H9 (cell line): ENCODE data around the gene SH3BP2. TPM values are rescaled to one million over a fixed set of nuclear protein-coding genes. Genes with fewer than 3 reads are reported as not detected.

ENCODE experiments used
- DNase-seq: peaks from one replicate; pipeline ENCODE4 v3.0.0-alpha.2; 2017
- H2AFZ ChIP-seq: one replicate; pipeline ENCODE4 v1.6.1; 2013; ENCODE audit warnings: mild to moderate bottlenecking, low read length, control low read depth, moderate library complexity
- H2AK5ac ChIP-seq: 2 replicates; pipeline ENCODE4 v1.6.1; 2013; ENCODE audit warnings: low read length, control low read depth, mixed read lengths; ENCODE audit not compliant: insufficient read length
- H2BK120ac ChIP-seq: one replicate; pipeline ENCODE4 v1.6.1; 2013; ENCODE audit warnings: low read depth, mild to moderate bottlenecking, low read length, control low read depth, inconsistent platforms; ENCODE audit not compliant: poor library complexity, severe bottlenecking
- H2BK12ac ChIP-seq: 2 replicates; pipeline ENCODE4 v1.6.1; 2013; ENCODE audit warnings: low read length, control low read depth, mixed read lengths, low read depth; ENCODE audit not compliant: insufficient read length
- H2BK15ac ChIP-seq: 2 replicates; pipeline ENCODE4 v1.6.1; 2013; ENCODE audit warnings: low read depth, low read length, control low read depth
- H2BK20ac ChIP-seq: one replicate; pipeline ENCODE4 v1.6.1; 2013; ENCODE audit warnings: low read depth, mild to moderate bottlenecking, low read length, control low read depth, inconsistent platforms; ENCODE audit not compliant: poor library complexity, severe bottlenecking
- H2BK5ac ChIP-seq: 2 replicates; pipeline ENCODE4 v1.6.1; 2013; ENCODE audit warnings: low read length, control low read depth, mixed read lengths; ENCODE audit not compliant: insufficient read length
- H3K14ac ChIP-seq: 2 replicates; pipeline ENCODE4 v1.6.1; 2013; ENCODE audit warnings: low read length, control low read depth; ENCODE audit not compliant: insufficient read depth
- H3K18ac ChIP-seq: 2 replicates; pipeline ENCODE4 v1.6.1; 2013; ENCODE audit warnings: low read depth, mild to moderate bottlenecking, mixed read lengths, low read length, control low read depth; ENCODE audit not compliant: insufficient read length
- H3K23ac ChIP-seq: 2 replicates; pipeline ENCODE4 v1.6.1; 2013; ENCODE audit warnings: low read length, control low read depth, mixed read lengths, low read depth; ENCODE audit not compliant: insufficient read length
- H3K23me2 ChIP-seq: 2 replicates; pipeline ENCODE4 v1.6.1; 2013; ENCODE audit warnings: low read depth, mild to moderate bottlenecking, mixed read lengths, low read length, control low read depth; ENCODE audit not compliant: insufficient read length, poor library complexity, severe bottlenecking
- H3K27ac ChIP-seq: 2 replicates; pipeline ENCODE4 v1.5.1; 2013; ENCODE audit warnings: low read length, control low read depth, mixed read lengths, low read depth; ENCODE audit not compliant: insufficient read length
- H3K27me3 ChIP-seq: 2 replicates; pipeline ENCODE4 v1.6.1; 2013; ENCODE audit warnings: low read length, control low read depth, inconsistent platforms; ENCODE audit not compliant: insufficient read depth
- H3K4ac ChIP-seq: 2 replicates; pipeline ENCODE4 v1.6.1; 2013; ENCODE audit warnings: low read depth, mild to moderate bottlenecking, control low read depth, inconsistent platforms, low read length, moderate library complexity
- H3K4me1 ChIP-seq: 2 replicates; pipeline ENCODE4 v1.6.1; 2013; ENCODE audit warnings: low read length, control low read depth, inconsistent platforms; ENCODE audit not compliant: insufficient read depth
- H3K4me2 ChIP-seq: 2 replicates; pipeline ENCODE4 v1.6.1; 2013; ENCODE audit warnings: low read length, control low read depth, mixed read lengths; ENCODE audit not compliant: insufficient read length, insufficient read depth
- H3K56ac ChIP-seq: 2 replicates; pipeline ENCODE4 v1.6.1; 2013; ENCODE audit warnings: low read depth, mild to moderate bottlenecking, mixed read lengths, low read length, control low read depth; ENCODE audit not compliant: insufficient read length
- H3K79me1 ChIP-seq: 2 replicates; pipeline ENCODE4 v1.6.1; 2013; ENCODE audit warnings: low read depth, mild to moderate bottlenecking, moderate library complexity, low read length, control low read depth, inconsistent platforms; ENCODE audit not compliant: insufficient read depth, poor library complexity, severe bottlenecking
- H3K79me2 ChIP-seq: 2 replicates; pipeline ENCODE4 v1.6.1; 2013; ENCODE audit warnings: low read length, control low read depth, inconsistent platforms; ENCODE audit not compliant: insufficient read depth
- H3K9ac ChIP-seq: 2 replicates; pipeline ENCODE4 v1.6.1; 2013; ENCODE audit warnings: low read length, control low read depth, mixed read lengths; ENCODE audit not compliant: insufficient read length; ENCODE audit errors: extremely low read depth
- H3K9me3 ChIP-seq: one replicate; pipeline ENCODE4 v1.6.1; 2013; ENCODE audit warnings: low read depth, low read length, inconsistent platforms; ENCODE audit not compliant: control insufficient read depth
- H3T11ph ChIP-seq: one replicate; pipeline ENCODE4 v1.6.1; 2013; ENCODE audit warnings: mild to moderate bottlenecking, low read length, control low read depth, inconsistent platforms
- H4K20me1 ChIP-seq: one replicate; pipeline ENCODE4 v1.6.1; 2013; ENCODE audit not compliant: control insufficient read depth, insufficient read length, insufficient read depth
- H4K5ac ChIP-seq: 2 replicates; pipeline ENCODE4 v1.6.1; 2013; ENCODE audit warnings: low read depth, mild to moderate bottlenecking, mixed read lengths, low read length, control low read depth; ENCODE audit not compliant: insufficient read length
- H4K8ac ChIP-seq: replicated peaks from 2 replicates; pipeline ENCODE4 v1.6.1; 2013; ENCODE audit warnings: low read length, control low read depth, mixed read lengths, low read depth; ENCODE audit not compliant: insufficient read length
- H4K91ac ChIP-seq: 2 replicates; pipeline ENCODE4 v1.6.1; 2013; ENCODE audit warnings: low read depth, mild to moderate bottlenecking, moderate library complexity, mixed read lengths, low read length, control low read depth; ENCODE audit not compliant: insufficient read length
- H3K27ac Mint-ChIP-seq, 3 experiments: 2 replicates in 2 of 3; 3 replicates in 1 of 3; pipeline ENCODE4 v1.8.0; 2020 to 2021; ENCODE audit warnings: mixed read lengths in 3 of 3, mild to moderate bottlenecking in 1 of 3, moderate library complexity in 1 of 3
- H3K27me3 Mint-ChIP-seq: 2 replicates; pipeline ENCODE4 v1.8.0; 2021; ENCODE audit warnings: low read depth, mild to moderate bottlenecking, moderate library complexity, mixed read lengths
- H3K36me3 Mint-ChIP-seq, 3 experiments: 2 replicates in 2 of 3; 3 replicates in 1 of 3; pipeline ENCODE4 v1.8.0; 2020 to 2021; ENCODE audit warnings: low read depth in 3 of 3, mixed read lengths in 3 of 3; ENCODE audit not compliant: insufficient read depth in 1 of 3
- H3K4me1 Mint-ChIP-seq, 2 experiments: 2 replicates each; pipeline ENCODE4 v1.8.0; 2020; ENCODE audit warnings: mixed read lengths in 2 of 2
- H3K4me3 Mint-ChIP-seq, 2 experiments: 2 replicates in 1 of 2; 3 replicates in 1 of 2; pipeline ENCODE4 v1.8.0; 2020 to 2021; ENCODE audit warnings: mild to moderate bottlenecking in 2 of 2, mixed read lengths in 2 of 2, moderate library complexity in 1 of 2
- H3K9me3 Mint-ChIP-seq, 2 experiments: 2 replicates in 1 of 2; 3 replicates in 1 of 2; pipeline ENCODE4 v1.8.0; 2020; ENCODE audit warnings: mild to moderate bottlenecking in 2 of 2, mixed read lengths in 2 of 2, moderate library complexity in 1 of 2
- CTCF ChIP-seq: fragments of 200-600 bp; sonication (generic); conservative IDR thresholded peaks from 3 replicates; pipeline ENCODE4 v1.8.0; 2021; ENCODE audit warnings: antibody characterized with exemption, mild to moderate bottlenecking
- WGBS: extraction: QIAGEN DNeasy Blood & Tissue Kit; methylation state at CpG from one replicate; pipeline ENCODE4 v1.1.7; 2013; ENCODE audit warnings: missing lambda C conversion rate, low lambda C conversion rate, mixed read lengths; ENCODE audit not compliant: insufficient read length; ENCODE audit errors: extremely low coverage; 5-methylcytosine and 5-hydroxymethylcytosine counted together
- total RNA-seq: library from RNA; stranded (reverse); gene quantifications from 2 replicates; pipeline ENCODE4 v1.2.1, GENCODE V29; 2021

SH3BP2 gene
- total RNA-seq, 1 experiment from 2014 or later = 37.6 TPM

- peak; percentile 47 for DNase-seq
- H4K91ac ChIP-seq = no peak overlapping the region
- no CpG with 5 or more reads among the region's 54 CpGs for WGBS
- H3K4me1 ChIP-seq = no peaks in the 10 kb centered on the region
- Mint-ChIP-seq H3K27me3 (peaks cover 10% of the 10 kb centered on the region), H3K4me3 (peak overlapping the region; percentile 63 to 77), H3K27ac (no peak overlapping the region), H3K4me1 (peaks cover 19 to 20% of the 10 kb centered on the region in 2 experiments), H3K9me3 (peaks cover 2 to 3% of the 10 kb centered on the region in 2 experiments; a peak in 2 of 5 replicates), H3K36me3 (peaks cover 10 to 21% (median 11%) of the 10 kb centered on the region in 3 experiments)
- no peak overlapping the region for H3K23ac ChIP-seq
- H3K4ac ChIP-seq = no peak overlapping the region
- no peak overlapping the region for H2BK5ac ChIP-seq
- no peak overlapping the region for H3K56ac ChIP-seq
- no peaks in the 10 kb centered on the region for H3K79me1 ChIP-seq
- no peak overlapping the region for H4K8ac ChIP-seq
- no peak overlapping the region for H2BK120ac ChIP-seq
- peak overlapping the region; percentile 93; the same call in 1 of the 2 replicates for H3K14ac ChIP-seq
- H3K9ac ChIP-seq = no peak overlapping the region
- no peak overlapping the region for H3K27ac ChIP-seq
- no peak overlapping the region for H2BK12ac ChIP-seq
- no peak overlapping the region for H3T11ph ChIP-seq
- H4K20me1 ChIP-seq = no peaks in the 10 kb centered on the region
- H3K23me2 ChIP-seq = peaks cover 7% of the 10 kb centered on the region
- H3K18ac ChIP-seq = peak overlapping the region; percentile 80
- no peak overlapping the region for H2AK5ac ChIP-seq
- H2BK15ac ChIP-seq = no peak overlapping the region
- H3K79me2 ChIP-seq = no peaks in the 10 kb centered on the region
- H3K27me3 ChIP-seq = no peaks in the 10 kb centered on the region
- no peak overlapping the region for H2AFZ ChIP-seq
- no peak overlapping the region for H4K5ac ChIP-seq
- H3K4me2 ChIP-seq = peak overlapping the region; percentile 38
- no peak for TF ChIP-seq CTCF
- H2BK20ac ChIP-seq = no peak overlapping the region
- H3K9me3 ChIP-seq = no peaks in the 10 kb centered on the region
Measured at GRCh38 chr4:2818351-2818939, 25.6 kb downstream of the SH3BP2 start.
